22Rv1 (cell line): Measurements from ENCODE around the gene LHB.
A peak's percentile ranks its signal among the peaks of the same experiment; 100 is the strongest.

Source experiments
- H3K27ac ChIP-seq: fragments of 450-650 bp; 2 replicates; pipeline ENCODE4 v1.5.1; 2017
- ZFX ChIP-seq: fragments of 450-650 bp; IDR thresholded peaks from 2 replicates; pipeline ENCODE4 v1.6.1; 2017; ENCODE audit warnings: antibody characterized with exemption, borderline replicate concordance
- TF ChIP-seq, protein P1 (sequence below): fragments of 450-650 bp; IDR thresholded peaks from 2 replicates; pipeline ENCODE4 v1.5.1; 2017; ENCODE audit warnings: mild to moderate bottlenecking

The LHB gene

DNA sequence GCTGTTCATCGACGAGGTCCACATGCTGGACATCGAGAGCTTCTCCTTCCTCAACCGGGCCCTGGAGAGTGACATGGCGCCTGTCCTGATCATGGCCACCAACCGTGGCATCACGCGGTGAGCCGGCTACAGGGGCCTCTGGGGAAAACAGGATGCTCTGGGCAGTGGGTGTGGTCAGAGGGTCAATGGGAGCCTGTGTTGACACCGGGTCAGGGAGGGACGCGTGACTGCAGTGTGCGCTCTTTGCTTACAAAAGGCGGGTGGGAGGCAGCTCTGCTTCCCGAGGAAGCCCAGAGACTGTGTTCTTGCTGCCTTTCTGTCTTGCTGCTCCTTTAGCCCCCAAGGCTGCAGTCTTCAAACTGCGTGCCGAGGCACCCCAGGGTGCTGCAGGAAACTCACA lies 5.7 kb downstream of the LHB start:
- no peak overlapping the region for H3K27ac ChIP-seq
- TF ChIP-seq, protein P1, sequence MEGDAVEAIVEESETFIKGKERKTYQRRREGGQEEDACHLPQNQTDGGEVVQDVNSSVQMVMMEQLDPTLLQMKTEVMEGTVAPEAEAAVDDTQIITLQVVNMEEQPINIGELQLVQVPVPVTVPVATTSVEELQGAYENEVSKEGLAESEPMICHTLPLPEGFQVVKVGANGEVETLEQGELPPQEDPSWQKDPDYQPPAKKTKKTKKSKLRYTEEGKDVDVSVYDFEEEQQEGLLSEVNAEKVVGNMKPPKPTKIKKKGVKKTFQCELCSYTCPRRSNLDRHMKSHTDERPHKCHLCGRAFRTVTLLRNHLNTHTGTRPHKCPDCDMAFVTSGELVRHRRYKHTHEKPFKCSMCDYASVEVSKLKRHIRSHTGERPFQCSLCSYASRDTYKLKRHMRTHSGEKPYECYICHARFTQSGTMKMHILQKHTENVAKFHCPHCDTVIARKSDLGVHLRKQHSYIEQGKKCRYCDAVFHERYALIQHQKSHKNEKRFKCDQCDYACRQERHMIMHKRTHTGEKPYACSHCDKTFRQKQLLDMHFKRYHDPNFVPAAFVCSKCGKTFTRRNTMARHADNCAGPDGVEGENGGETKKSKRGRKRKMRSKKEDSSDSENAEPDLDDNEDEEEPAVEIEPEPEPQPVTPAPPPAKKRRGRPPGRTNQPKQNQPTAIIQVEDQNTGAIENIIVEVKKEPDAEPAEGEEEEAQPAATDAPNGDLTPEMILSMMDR: no peak
- no peak for TF ChIP-seq ZFX

DNA sequence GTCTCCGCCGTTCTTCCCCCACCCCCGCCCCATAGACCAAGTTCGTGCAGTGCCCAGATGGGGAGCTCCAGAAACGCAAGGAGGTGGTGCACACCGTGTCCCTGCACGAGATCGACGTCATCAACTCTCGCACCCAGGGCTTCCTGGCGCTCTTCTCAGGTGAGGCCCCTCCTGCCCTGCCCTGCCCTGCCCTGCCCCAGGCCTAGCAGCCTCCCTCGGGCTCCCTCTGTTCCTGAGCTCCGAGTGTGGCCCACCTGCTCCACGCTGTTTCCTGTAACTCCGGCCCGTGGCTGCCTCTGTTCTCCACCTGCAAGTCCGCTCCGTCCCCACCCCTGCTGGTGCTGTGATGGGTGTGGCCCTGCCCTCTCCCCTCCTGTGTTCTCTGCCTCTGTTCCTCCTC lies 6.4 kb downstream of the LHB start:
- no peak overlapping the region for H3K27ac ChIP-seq
- TF ChIP-seq, protein P1: no peak
- TF ChIP-seq ZFX: no peak

DNA sequence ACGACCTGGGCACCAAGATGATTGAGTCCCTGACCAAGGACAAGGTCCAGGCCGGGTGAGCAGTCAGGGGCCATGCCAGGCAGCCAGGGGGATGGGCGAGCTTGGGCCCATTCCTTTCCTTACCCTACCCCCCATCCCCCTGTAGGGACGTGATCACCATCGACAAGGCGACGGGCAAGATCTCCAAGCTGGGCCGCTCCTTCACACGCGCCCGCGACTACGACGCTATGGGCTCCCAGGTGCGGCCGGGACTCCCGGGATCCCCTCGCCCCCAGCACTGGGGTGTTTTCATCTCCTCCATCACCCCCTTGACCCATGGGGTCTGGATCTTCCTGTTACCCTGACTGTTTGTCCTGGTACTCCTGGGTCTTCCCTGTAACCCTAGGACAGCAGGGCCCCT lies 7.1 kb downstream of the LHB start:
- no peak for TF ChIP-seq ZFX
- TF ChIP-seq, protein P1: no peak
- no peak overlapping the region for H3K27ac ChIP-seq

DNA sequence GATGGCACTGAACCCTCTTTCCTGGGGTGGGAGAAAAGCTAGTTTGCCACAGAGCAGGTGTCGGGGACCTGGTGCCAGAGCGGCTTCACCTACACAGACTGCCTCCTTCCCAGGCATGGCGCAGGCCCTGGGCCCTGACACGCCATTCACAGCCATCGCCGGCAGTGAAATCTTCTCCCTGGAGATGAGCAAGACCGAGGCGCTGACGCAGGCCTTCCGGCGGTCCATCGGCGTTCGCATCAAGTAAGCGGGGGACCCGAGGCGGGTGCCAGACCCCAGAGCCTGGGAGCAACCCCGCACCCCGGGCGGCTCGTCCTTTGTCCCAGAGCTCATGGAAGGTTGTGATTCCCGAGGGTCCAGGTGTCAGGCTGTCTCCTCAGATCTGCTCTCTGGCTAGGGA lies 10.0 kb downstream of the LHB start:
- no peak for TF ChIP-seq ZFX
- TF ChIP-seq, protein P1: no peak
- no peak overlapping the region for H3K27ac ChIP-seq

DNA sequence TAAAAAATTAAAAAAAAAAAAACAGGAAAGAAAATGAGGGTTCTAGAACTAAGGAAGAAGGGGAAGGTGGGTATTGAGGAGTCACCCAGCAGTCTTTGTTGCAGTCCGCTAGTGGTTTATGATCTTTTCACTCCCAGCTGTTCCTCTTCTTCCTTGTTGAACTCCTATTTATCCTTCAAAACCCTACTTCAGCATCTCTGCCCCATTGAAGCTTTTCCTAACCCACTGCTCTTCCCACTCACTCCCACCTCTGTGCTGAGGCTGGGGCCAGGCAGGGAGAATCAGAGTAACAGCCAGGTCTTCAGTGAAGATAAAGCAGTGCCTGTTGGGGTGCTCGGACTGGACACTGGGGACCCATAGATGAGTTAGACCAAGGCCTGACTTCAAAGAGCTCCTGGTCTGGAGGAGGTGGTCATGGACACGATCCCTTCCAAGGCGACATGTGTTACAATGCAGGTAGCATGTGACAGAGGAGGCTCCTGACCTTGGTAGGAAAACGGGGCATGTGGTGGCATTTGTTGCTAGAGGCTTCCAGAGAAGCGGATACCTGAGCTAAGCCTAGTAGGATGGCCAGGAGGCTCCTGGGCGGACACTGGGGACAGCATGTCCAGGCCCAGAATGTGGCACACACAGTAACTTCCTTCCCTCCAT lies 11.8 kb downstream of the LHB start:
- no peak overlapping the region for H3K27ac ChIP-seq
- TF ChIP-seq ZFX: no peak
- TF ChIP-seq, protein P1: no peak

DNA sequence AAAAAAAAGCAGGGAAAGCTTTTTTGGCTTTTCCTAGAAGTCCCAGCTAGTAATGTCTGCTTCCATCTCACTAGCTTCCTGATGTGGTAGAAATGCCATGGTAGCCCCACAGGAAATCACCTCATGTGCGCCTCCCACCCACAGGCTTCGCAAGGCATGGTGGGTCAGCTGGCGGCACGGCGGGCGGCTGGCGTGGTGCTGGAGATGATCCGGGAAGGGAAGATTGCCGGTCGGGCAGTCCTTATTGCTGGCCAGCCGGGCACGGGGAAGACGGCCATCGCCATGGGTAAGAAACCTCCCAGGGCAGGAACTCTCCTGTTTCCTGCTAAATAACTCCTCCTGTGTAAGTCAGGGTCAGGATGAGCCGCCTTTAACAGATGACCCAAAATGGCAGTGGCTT lies 12.8 kb downstream of the LHB start:
- no peak overlapping the region for H3K27ac ChIP-seq
- no peak for TF ChIP-seq ZFX
- TF ChIP-seq, protein P1: no peak

DNA sequence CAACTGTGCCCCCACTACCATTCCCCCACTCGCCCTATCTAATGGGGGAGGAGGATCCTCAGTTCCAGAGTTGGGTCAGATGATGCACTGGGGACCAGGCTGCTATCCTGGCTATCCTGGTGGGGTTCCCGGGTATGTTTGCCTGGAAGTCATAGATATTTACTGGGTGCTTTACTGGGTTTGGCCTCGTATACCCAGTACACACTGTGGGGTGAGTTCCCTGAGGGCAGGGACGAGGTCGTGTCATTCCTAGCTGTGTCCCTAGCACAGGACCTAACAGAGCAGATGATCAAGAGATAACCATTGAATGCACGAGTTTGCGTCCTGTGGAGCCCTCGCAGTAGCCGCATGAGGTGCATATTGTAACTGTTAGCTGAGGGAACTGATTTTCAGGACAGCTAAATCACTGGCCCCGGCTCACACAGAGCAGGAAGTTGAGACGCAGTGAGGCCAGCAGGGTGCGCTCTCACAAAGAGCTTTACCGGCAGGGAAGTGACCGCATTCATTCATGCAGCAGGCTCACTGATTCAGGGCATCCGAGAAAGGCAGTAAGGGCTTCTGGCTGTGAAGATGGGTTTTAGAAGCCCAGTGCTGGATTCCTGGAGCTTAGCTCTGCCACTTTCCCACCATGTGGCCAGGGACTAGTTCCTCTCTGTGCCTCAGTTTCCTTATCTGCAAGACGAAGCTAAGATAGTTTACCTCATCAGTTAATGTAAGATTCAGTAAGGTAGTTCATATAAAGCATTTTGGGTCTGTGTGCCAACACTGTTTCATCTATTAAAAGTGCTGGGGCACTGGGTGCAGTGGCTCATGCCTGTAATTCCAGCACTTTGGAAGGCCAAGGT lies 17.2 kb downstream of the LHB start:
- H3K27ac ChIP-seq: no peak overlapping the region
- TF ChIP-seq, protein P1: peak; percentile 87
- no peak for TF ChIP-seq ZFX
